Endothelial cell of umbilical vein (primary cell): ENCODE measurements around the gene MALAT1. TPM values are rescaled to one million over a fixed set of nuclear protein-coding genes. Genes with fewer than 3 reads are reported as not detected.

Experiments used
- BruUV-seq: library from RNA; stranded (reverse); fragments of 400-500 nt; replicated peaks from 2 replicates; lab custom pipeline; 2021; lab: Mats Ljungman, UMichigan
- CTCF ChIA-PET: fragments of 300-600, 350-600 bp; sonication (Branson Sonifier 250); formaldehyde crosslinking; loops from one replicate; lab custom pipeline; 2021; ENCODE audit warnings: antibody characterized with exemption, inconsistent platforms; lab: Charles Lee
- POLR2A ChIA-PET: fragments of 300-600, 350-600 bp; sonication (Branson Sonifier 250); formaldehyde crosslinking; loops from one replicate; lab custom pipeline; 2021; ENCODE audit warnings: antibody characterized with exemption, inconsistent platforms; lab: Charles Lee
- DNase-seq: peaks from one replicate; pipeline ENCODE4 v3.0.0-alpha.2; 2011; ENCODE audit warnings: low read depth, low spot score
- FAIRE-seq: peaks from 2 replicates; lab custom pipeline; 2011; peaks lifted over from hg19 to GRCh38; lab: Jason Lieb, UNC
- H2AFZ ChIP-seq: 2 replicates; pipeline ENCODE4 v1.6.0; 2012; ENCODE audit warnings: low read depth, low read length, control low read depth, inconsistent platforms
- H3K27ac ChIP-seq: 2 replicates; pipeline ENCODE4 v1.5.1; 2011; ENCODE audit warnings: low read depth, mild to moderate bottlenecking, control low read depth, low read length, moderate library complexity; ENCODE audit not compliant: insufficient read depth
- H3K27me3 ChIP-seq, 2 experiments: 2 replicates each; pipeline versions ENCODE4 v1.6.0 to v1.6.1; 2011; ENCODE audit warnings: low read length in 2 of 2, mixed read lengths in 1 of 2; ENCODE audit not compliant: control insufficient read depth in 2 of 2, insufficient read depth in 2 of 2
- H3K36me3 ChIP-seq, 2 experiments: 2 replicates in 1 of 2; 3 replicates in 1 of 2; pipeline ENCODE4 v1.5.1; 2011; ENCODE audit warnings: low read length in 2 of 2, mild to moderate bottlenecking in 1 of 2, moderate library complexity in 1 of 2; ENCODE audit not compliant: control insufficient read depth in 2 of 2, insufficient read depth in 2 of 2; ENCODE audit errors: extremely low read depth in 1 of 2
- H3K4me1 ChIP-seq: 3 replicates; pipeline ENCODE4 v1.5.1; 2011; ENCODE audit warnings: mild to moderate bottlenecking, low read length; ENCODE audit not compliant: control insufficient read depth, insufficient read depth; ENCODE audit errors: extremely low read depth
- H3K4me2 ChIP-seq: 2 replicates; pipeline ENCODE4 v1.6.1; 2011; ENCODE audit warnings: low read length, control low read depth, mixed read lengths; ENCODE audit not compliant: insufficient read depth
- H3K4me3 ChIP-seq, 3 experiments: fragments of 200-600 bp in 1 of 3; sonication (generic), shearing (Covaris generic) in 1 of 3; replicated peaks in 1 of 3; 2 replicates each; pipeline ENCODE4 v1.5.1; 2011 to 2016; ENCODE audit warnings: control low read depth in 3 of 3, low read length in 3 of 3, mild to moderate bottlenecking in 2 of 3, inconsistent platforms in 1 of 3, low read depth in 1 of 3, moderate library complexity in 1 of 3; ENCODE audit not compliant: insufficient read depth in 1 of 3
- H3K79me2 ChIP-seq: 2 replicates; pipeline ENCODE4 v1.6.0; 2012; ENCODE audit warnings: low read length, inconsistent platforms; ENCODE audit not compliant: control insufficient read depth, insufficient read depth
- H3K9ac ChIP-seq: replicated peaks from 2 replicates; pipeline ENCODE3; 2011; ENCODE audit warnings: low read length, control low read depth; ENCODE audit not compliant: insufficient read depth; ENCODE audit errors: extremely low read depth
- H3K9me1 ChIP-seq: replicated peaks from 3 replicates; pipeline ENCODE4 v1.6.0; 2011; ENCODE audit warnings: mild to moderate bottlenecking, low read length; ENCODE audit not compliant: control insufficient read depth, insufficient read depth; ENCODE audit errors: extremely low read depth
- H3K9me3 ChIP-seq: replicated peaks from 2 replicates; pipeline ENCODE4 v1.5.1; 2012; ENCODE audit warnings: low read length, inconsistent platforms; ENCODE audit not compliant: control insufficient read depth, insufficient read depth
- H4K20me1 ChIP-seq: replicated peaks from 2 replicates; pipeline ENCODE3; 2011; ENCODE audit warnings: mild to moderate bottlenecking, low read length; ENCODE audit not compliant: control insufficient read depth, insufficient read depth; ENCODE audit errors: extremely low read depth
- EZH2 ChIP-seq: IDR thresholded peaks from 2 replicates; pipeline ENCODE4 v1.6.1; 2012; ENCODE audit warnings: borderline replicate concordance, low read depth, mild to moderate bottlenecking, moderate library complexity, low read length, inconsistent platforms; ENCODE audit not compliant: severe bottlenecking
- FOS ChIP-seq: IDR thresholded peaks from 2 replicates; pipeline ENCODE4 v1.6.1; 2011; ENCODE audit warnings: mild to moderate bottlenecking, low read length, moderate library complexity, borderline replicate concordance; ENCODE audit not compliant: insufficient read depth
- GATA2 ChIP-seq: IDR thresholded peaks from 2 replicates; pipeline ENCODE4 v1.7.0; 2011; ENCODE audit warnings: low read depth, mild to moderate bottlenecking, moderate library complexity, mixed read lengths, low read length; ENCODE audit not compliant: insufficient read length, insufficient read depth
- JUN ChIP-seq: IDR thresholded peaks from 2 replicates; pipeline ENCODE4 v1.6.1; 2011; ENCODE audit warnings: borderline replicate concordance, low read depth; ENCODE audit not compliant: insufficient read length, insufficient read depth
- MYC ChIP-seq: IDR thresholded peaks from one replicate; pipeline ENCODE4 v1.6.1; 2011; ENCODE audit warnings: mild to moderate bottlenecking, low read depth, low read length
- POLR2A ChIP-seq: IDR thresholded peaks from 2 replicates; pipeline ENCODE4 v1.6.1; 2012; ENCODE audit warnings: low read depth, mild to moderate bottlenecking, control low read depth, low read length
- POLR2AphosphoS5 ChIP-seq: IDR thresholded peaks from 2 replicates; pipeline ENCODE4 v1.6.1; 2012; ENCODE audit warnings: low read depth, mild to moderate bottlenecking, control low read depth, low read length, moderate library complexity; ENCODE audit not compliant: insufficient read depth
- dilution Hi-C: fragments of 300-500 bp; cut with MboI; formaldehyde crosslinking; loops from one replicate; pipeline ENCODE4 v1.15.0; 2019; ENCODE audit warnings: low sequenced_read_pairs; ENCODE audit not compliant: extremely low pct_ligation_motif_present
- intact Hi-C: fragments of 100-400 bp; cut with micrococcal nuclease; formaldehyde crosslinking; loops from one replicate; pipeline ENCODE4 v1.10.0; 2022
- polyA plus RNA-seq, 4 experiments: library from polyadenylated mRNA; depleted of rRNA in 3 of 4; stranded (reverse) in 3 of 4; unstranded in 1 of 4; fragments of >200 nt; gene quantifications; 2 replicates each; pipeline versions ENCODE4 v1.2.1 to v1.2.3, GENCODE V29; 2011 to 2012; ENCODE audit warnings: missing spikeins in 1 of 4
- total RNA-seq: library from RNA; stranded (reverse); gene quantifications from 2 replicates; pipeline ENCODE4 v1.2.3, GENCODE V29; 2021
- TF ChIP-seq, protein P1 (sequence below): IDR thresholded peaks from 2 replicates; pipeline ENCODE4 v1.6.1; 2011; ENCODE audit not compliant: insufficient read depth, insufficient read length
- TF ChIP-seq, protein P2 (sequence below), 2 donors: IDR thresholded peaks; 1 replicate in 1 of 2; 2 replicates in 1 of 2; pipeline ENCODE4 v1.5.1; 2011; ENCODE audit warnings: low read length in 2 of 2, mild to moderate bottlenecking in 2 of 2, moderate library complexity in 2 of 2, control low read depth in 1 of 2, inconsistent platforms in 1 of 2, low read depth in 1 of 2; ENCODE audit not compliant: insufficient read depth in 1 of 2; ENCODE audit errors: extremely low read depth in 1 of 2

MALAT1 gene
- total and polyA plus RNA-seq, 2 donors (not counting 3 experiments of a cell fraction or from before 2014, with no cell fraction given): 491 to 7,529 TPM

DNA sequence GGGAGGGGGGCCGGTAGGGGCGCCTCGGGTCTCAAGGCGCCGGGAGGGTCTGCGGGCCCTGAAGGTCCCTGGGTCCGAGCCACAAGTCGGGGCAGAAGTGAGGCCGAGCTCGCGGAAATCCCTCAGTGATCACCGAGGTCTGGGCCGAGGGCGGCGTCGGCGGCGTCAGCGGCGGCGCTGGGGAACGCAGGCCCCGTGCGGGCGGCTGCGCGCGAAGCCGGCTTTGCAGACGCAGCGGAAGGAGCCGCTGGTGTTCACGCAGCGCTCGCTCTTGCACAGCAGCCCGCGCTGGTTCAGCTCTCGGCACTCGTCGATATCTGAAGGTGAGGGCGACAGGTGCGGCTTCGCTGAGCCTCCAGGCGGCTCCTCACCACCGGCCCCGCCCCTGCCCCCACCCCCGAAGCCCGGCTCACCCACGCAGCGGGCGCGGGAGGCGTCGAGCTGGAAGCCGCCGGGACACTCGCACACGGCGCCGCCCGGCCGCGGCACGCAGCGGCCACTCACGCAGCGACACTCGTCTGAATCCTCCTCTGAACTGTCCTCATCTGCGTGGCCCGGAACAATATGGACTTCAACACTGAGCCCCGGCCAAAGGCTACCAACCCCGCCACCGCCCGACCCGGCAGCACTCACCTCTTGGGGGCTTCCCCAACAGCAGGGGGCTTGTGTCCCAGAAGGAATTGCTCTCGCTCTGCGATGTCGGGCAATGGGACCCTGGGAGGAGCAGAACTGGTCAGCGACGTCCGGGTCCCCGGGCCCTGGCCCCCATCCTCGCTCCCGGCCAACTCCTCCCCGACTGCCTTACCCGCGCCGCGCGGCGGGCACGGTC is 40.3 kb downstream of the MALAT1 start:
- FAIRE-seq: no peak
- Histone ChIP-seq H3K4me2 (no peak overlapping the region), H2AFZ (no peak overlapping the region), H3K27me3 (no peaks in the 10 kb centered on the region), H3K36me3 (peaks cover 3 to 30% of the 10 kb centered on the region in 2 experiments), H3K4me3 (no peak overlapping the region), H3K9ac (no peak overlapping the region), H3K9me1 (no peaks in the 10 kb centered on the region), H3K9me3 (no peaks in the 10 kb centered on the region), H3K79me2 (no peaks in the 10 kb centered on the region), H3K4me1 (peaks cover 6% of the 10 kb centered on the region), H4K20me1 (no peaks in the 10 kb centered on the region), H3K27ac (no peak overlapping the region)
- intact Hi-C loops (no loop called here), dilution Hi-C loops (no loop called here)
- no peak for DNase-seq
- TF ChIP-seq EZH2 (no peak), POLR2AphosphoS5 (no peak), MYC (no peak), JUN (no peak), FOS (no peak), POLR2A (no peak), GATA2 (no peak)
- TF ChIP-seq, protein P1, sequence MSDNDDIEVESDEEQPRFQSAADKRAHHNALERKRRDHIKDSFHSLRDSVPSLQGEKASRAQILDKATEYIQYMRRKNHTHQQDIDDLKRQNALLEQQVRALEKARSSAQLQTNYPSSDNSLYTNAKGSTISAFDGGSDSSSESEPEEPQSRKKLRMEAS: no peak
- TF ChIP-seq, protein P2, sequence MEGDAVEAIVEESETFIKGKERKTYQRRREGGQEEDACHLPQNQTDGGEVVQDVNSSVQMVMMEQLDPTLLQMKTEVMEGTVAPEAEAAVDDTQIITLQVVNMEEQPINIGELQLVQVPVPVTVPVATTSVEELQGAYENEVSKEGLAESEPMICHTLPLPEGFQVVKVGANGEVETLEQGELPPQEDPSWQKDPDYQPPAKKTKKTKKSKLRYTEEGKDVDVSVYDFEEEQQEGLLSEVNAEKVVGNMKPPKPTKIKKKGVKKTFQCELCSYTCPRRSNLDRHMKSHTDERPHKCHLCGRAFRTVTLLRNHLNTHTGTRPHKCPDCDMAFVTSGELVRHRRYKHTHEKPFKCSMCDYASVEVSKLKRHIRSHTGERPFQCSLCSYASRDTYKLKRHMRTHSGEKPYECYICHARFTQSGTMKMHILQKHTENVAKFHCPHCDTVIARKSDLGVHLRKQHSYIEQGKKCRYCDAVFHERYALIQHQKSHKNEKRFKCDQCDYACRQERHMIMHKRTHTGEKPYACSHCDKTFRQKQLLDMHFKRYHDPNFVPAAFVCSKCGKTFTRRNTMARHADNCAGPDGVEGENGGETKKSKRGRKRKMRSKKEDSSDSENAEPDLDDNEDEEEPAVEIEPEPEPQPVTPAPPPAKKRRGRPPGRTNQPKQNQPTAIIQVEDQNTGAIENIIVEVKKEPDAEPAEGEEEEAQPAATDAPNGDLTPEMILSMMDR (IDR thresholded peaks at IDR 0.05; ENCODE audit: extremely low read depth in 1 of 2, insufficient read depth in 1 of 2, low read depth in 1 of 2, low read length in 2 of 2): no peak
- CTCF ChIA-PET: interaction anchor here (0.6 to 6.1 kb wide), 11 partner anchors 9 to 151 kb away, joined by 4 to 206 read pairs (median 13); partner anchors contain the start of genes EHBP1L1, FAM89B, KCNK7 and PCNX3
- TSS peak; percentile 59 for BruUV-seq
- POLR2A ChIA-PET: interaction anchor here (1.1 kb wide), 1 partner anchor 49 kb away, joined by 3 read pairs; no protein-coding TSS in a partner anchor
